Endothelial cell of umbilical vein (primary cell): Measurements from ENCODE around the gene HLTF. TPM values are rescaled to one million over a fixed set of nuclear protein-coding genes. Genes with fewer than 3 reads are reported as not detected.

Source experiments
- BruUV-seq: library from RNA; stranded (reverse); fragments of 400-500 nt; replicated peaks from 2 replicates; lab custom pipeline; 2021; lab: Mats Ljungman, UMichigan
- CTCF ChIA-PET: fragments of 300-600, 350-600 bp; sonication (Branson Sonifier 250); formaldehyde crosslinking; loops from one replicate; lab custom pipeline; 2021; ENCODE audit warnings: antibody characterized with exemption, inconsistent platforms; lab: Charles Lee
- POLR2A ChIA-PET: fragments of 300-600, 350-600 bp; sonication (Branson Sonifier 250); formaldehyde crosslinking; loops from one replicate; lab custom pipeline; 2021; ENCODE audit warnings: antibody characterized with exemption, inconsistent platforms; lab: Charles Lee
- DNase-seq: peaks from one replicate; pipeline ENCODE4 v3.0.0-alpha.2; 2011; ENCODE audit warnings: low read depth, low spot score
- FAIRE-seq: peaks from 2 replicates; lab custom pipeline; 2011; peaks lifted over from hg19 to GRCh38; lab: Jason Lieb, UNC
- H2AFZ ChIP-seq: 2 replicates; pipeline ENCODE4 v1.6.0; 2012; ENCODE audit warnings: low read depth, low read length, control low read depth, inconsistent platforms
- H3K27ac ChIP-seq: 2 replicates; pipeline ENCODE4 v1.5.1; 2011; ENCODE audit warnings: low read depth, mild to moderate bottlenecking, control low read depth, low read length, moderate library complexity; ENCODE audit not compliant: insufficient read depth
- H3K27me3 ChIP-seq, 2 experiments: 2 replicates each; pipeline versions ENCODE4 v1.6.0 to v1.6.1; 2011; ENCODE audit warnings: low read length in 2 of 2, mixed read lengths in 1 of 2; ENCODE audit not compliant: control insufficient read depth in 2 of 2, insufficient read depth in 2 of 2
- H3K36me3 ChIP-seq, 2 experiments: 2 replicates in 1 of 2; 3 replicates in 1 of 2; pipeline ENCODE4 v1.5.1; 2011; ENCODE audit warnings: low read length in 2 of 2, mild to moderate bottlenecking in 1 of 2, moderate library complexity in 1 of 2; ENCODE audit not compliant: control insufficient read depth in 2 of 2, insufficient read depth in 2 of 2; ENCODE audit errors: extremely low read depth in 1 of 2
- H3K4me1 ChIP-seq: 3 replicates; pipeline ENCODE4 v1.5.1; 2011; ENCODE audit warnings: mild to moderate bottlenecking, low read length; ENCODE audit not compliant: control insufficient read depth, insufficient read depth; ENCODE audit errors: extremely low read depth
- H3K4me2 ChIP-seq: 2 replicates; pipeline ENCODE4 v1.6.1; 2011; ENCODE audit warnings: low read length, control low read depth, mixed read lengths; ENCODE audit not compliant: insufficient read depth
- H3K4me3 ChIP-seq, 3 experiments: fragments of 200-600 bp in 1 of 3; sonication (generic), shearing (Covaris generic) in 1 of 3; replicated peaks in 1 of 3; 2 replicates each; pipeline ENCODE4 v1.5.1; 2011 to 2016; ENCODE audit warnings: control low read depth in 3 of 3, low read length in 3 of 3, mild to moderate bottlenecking in 2 of 3, inconsistent platforms in 1 of 3, low read depth in 1 of 3, moderate library complexity in 1 of 3; ENCODE audit not compliant: insufficient read depth in 1 of 3
- H3K79me2 ChIP-seq: 2 replicates; pipeline ENCODE4 v1.6.0; 2012; ENCODE audit warnings: low read length, inconsistent platforms; ENCODE audit not compliant: control insufficient read depth, insufficient read depth
- H3K9ac ChIP-seq: replicated peaks from 2 replicates; pipeline ENCODE3; 2011; ENCODE audit warnings: low read length, control low read depth; ENCODE audit not compliant: insufficient read depth; ENCODE audit errors: extremely low read depth
- H3K9me1 ChIP-seq: replicated peaks from 3 replicates; pipeline ENCODE4 v1.6.0; 2011; ENCODE audit warnings: mild to moderate bottlenecking, low read length; ENCODE audit not compliant: control insufficient read depth, insufficient read depth; ENCODE audit errors: extremely low read depth
- H3K9me3 ChIP-seq: replicated peaks from 2 replicates; pipeline ENCODE4 v1.5.1; 2012; ENCODE audit warnings: low read length, inconsistent platforms; ENCODE audit not compliant: control insufficient read depth, insufficient read depth
- H4K20me1 ChIP-seq: replicated peaks from 2 replicates; pipeline ENCODE3; 2011; ENCODE audit warnings: mild to moderate bottlenecking, low read length; ENCODE audit not compliant: control insufficient read depth, insufficient read depth; ENCODE audit errors: extremely low read depth
- EZH2 ChIP-seq: IDR thresholded peaks from 2 replicates; pipeline ENCODE4 v1.6.1; 2012; ENCODE audit warnings: borderline replicate concordance, low read depth, mild to moderate bottlenecking, moderate library complexity, low read length, inconsistent platforms; ENCODE audit not compliant: severe bottlenecking
- FOS ChIP-seq: IDR thresholded peaks from 2 replicates; pipeline ENCODE4 v1.6.1; 2011; ENCODE audit warnings: mild to moderate bottlenecking, low read length, moderate library complexity, borderline replicate concordance; ENCODE audit not compliant: insufficient read depth
- GATA2 ChIP-seq: IDR thresholded peaks from 2 replicates; pipeline ENCODE4 v1.7.0; 2011; ENCODE audit warnings: low read depth, mild to moderate bottlenecking, moderate library complexity, mixed read lengths, low read length; ENCODE audit not compliant: insufficient read length, insufficient read depth
- JUN ChIP-seq: IDR thresholded peaks from 2 replicates; pipeline ENCODE4 v1.6.1; 2011; ENCODE audit warnings: borderline replicate concordance, low read depth; ENCODE audit not compliant: insufficient read length, insufficient read depth
- MYC ChIP-seq: IDR thresholded peaks from one replicate; pipeline ENCODE4 v1.6.1; 2011; ENCODE audit warnings: mild to moderate bottlenecking, low read depth, low read length
- POLR2A ChIP-seq: IDR thresholded peaks from 2 replicates; pipeline ENCODE4 v1.6.1; 2012; ENCODE audit warnings: low read depth, mild to moderate bottlenecking, control low read depth, low read length
- POLR2AphosphoS5 ChIP-seq: IDR thresholded peaks from 2 replicates; pipeline ENCODE4 v1.6.1; 2012; ENCODE audit warnings: low read depth, mild to moderate bottlenecking, control low read depth, low read length, moderate library complexity; ENCODE audit not compliant: insufficient read depth
- dilution Hi-C: fragments of 300-500 bp; cut with MboI; formaldehyde crosslinking; loops from one replicate; pipeline ENCODE4 v1.15.0; 2019; ENCODE audit warnings: low sequenced_read_pairs; ENCODE audit not compliant: extremely low pct_ligation_motif_present
- intact Hi-C: fragments of 100-400 bp; cut with micrococcal nuclease; formaldehyde crosslinking; loops from one replicate; pipeline ENCODE4 v1.10.0; 2022
- polyA plus RNA-seq, 4 experiments: library from polyadenylated mRNA; depleted of rRNA in 3 of 4; stranded (reverse) in 3 of 4; unstranded in 1 of 4; fragments of >200 nt; gene quantifications; 2 replicates each; pipeline versions ENCODE4 v1.2.1 to v1.2.3, GENCODE V29; 2011 to 2012; ENCODE audit warnings: missing spikeins in 1 of 4
- total RNA-seq: library from RNA; stranded (reverse); gene quantifications from 2 replicates; pipeline ENCODE4 v1.2.3, GENCODE V29; 2021
- TF ChIP-seq, protein P1 (sequence below), 2 donors: IDR thresholded peaks; 1 replicate in 1 of 2; 2 replicates in 1 of 2; pipeline ENCODE4 v1.5.1; 2011; ENCODE audit warnings: low read length in 2 of 2, mild to moderate bottlenecking in 2 of 2, moderate library complexity in 2 of 2, control low read depth in 1 of 2, inconsistent platforms in 1 of 2, low read depth in 1 of 2; ENCODE audit not compliant: insufficient read depth in 1 of 2; ENCODE audit errors: extremely low read depth in 1 of 2
- TF ChIP-seq, protein P2 (sequence below): IDR thresholded peaks from 2 replicates; pipeline ENCODE4 v1.6.1; 2011; ENCODE audit not compliant: insufficient read depth, insufficient read length

HLTF gene
- total and polyA plus RNA-seq, 2 donors (not counting 3 experiments of a cell fraction or from before 2014, with no cell fraction given): 8.7 to 24.6 TPM

DNA sequence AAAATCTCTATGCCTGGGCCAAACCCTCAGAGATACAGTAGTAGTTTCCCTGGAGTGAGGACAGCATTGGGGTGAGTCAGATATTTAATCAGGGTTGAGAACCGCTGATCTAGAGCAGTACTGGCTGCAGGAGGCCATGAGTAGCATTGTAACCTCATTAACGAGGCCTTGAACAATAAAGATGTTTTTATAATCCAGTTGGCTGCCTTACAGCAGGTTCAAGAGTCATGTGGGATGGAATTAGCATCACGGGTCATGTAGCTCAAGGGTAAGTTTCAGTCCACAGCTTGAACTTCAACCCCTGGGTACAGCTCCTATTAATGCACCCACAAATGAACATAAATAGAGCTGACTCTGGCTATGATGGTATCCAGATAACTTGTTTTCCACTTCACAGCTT is 48.2 kb upstream of the HLTF start:
- TF ChIP-seq, protein P1, sequence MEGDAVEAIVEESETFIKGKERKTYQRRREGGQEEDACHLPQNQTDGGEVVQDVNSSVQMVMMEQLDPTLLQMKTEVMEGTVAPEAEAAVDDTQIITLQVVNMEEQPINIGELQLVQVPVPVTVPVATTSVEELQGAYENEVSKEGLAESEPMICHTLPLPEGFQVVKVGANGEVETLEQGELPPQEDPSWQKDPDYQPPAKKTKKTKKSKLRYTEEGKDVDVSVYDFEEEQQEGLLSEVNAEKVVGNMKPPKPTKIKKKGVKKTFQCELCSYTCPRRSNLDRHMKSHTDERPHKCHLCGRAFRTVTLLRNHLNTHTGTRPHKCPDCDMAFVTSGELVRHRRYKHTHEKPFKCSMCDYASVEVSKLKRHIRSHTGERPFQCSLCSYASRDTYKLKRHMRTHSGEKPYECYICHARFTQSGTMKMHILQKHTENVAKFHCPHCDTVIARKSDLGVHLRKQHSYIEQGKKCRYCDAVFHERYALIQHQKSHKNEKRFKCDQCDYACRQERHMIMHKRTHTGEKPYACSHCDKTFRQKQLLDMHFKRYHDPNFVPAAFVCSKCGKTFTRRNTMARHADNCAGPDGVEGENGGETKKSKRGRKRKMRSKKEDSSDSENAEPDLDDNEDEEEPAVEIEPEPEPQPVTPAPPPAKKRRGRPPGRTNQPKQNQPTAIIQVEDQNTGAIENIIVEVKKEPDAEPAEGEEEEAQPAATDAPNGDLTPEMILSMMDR (IDR thresholded peaks at IDR 0.05; ENCODE audit: extremely low read depth in 1 of 2, insufficient read depth in 1 of 2, low read depth in 1 of 2, low read length in 2 of 2): no peak
- TF ChIP-seq MYC (no peak), POLR2A (no peak), JUN (no peak), GATA2 (no peak), EZH2 (no peak), POLR2AphosphoS5 (no peak), FOS (no peak)
- TF ChIP-seq, protein P2, sequence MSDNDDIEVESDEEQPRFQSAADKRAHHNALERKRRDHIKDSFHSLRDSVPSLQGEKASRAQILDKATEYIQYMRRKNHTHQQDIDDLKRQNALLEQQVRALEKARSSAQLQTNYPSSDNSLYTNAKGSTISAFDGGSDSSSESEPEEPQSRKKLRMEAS: no peak
- no peaks in the 10 kb centered on the region for H3K27me3 ChIP-seq
- ChIA-PET CTCF (interaction anchor here (1.0 kb wide), 1 partner anchor 12 kb away, joined by 3 read pairs; no protein-coding TSS in a partner anchor), POLR2A (no interaction called here)
- no peak overlapping the region for H3K9ac ChIP-seq
- no peak for DNase-seq
- no peak overlapping the region for H3K4me2 ChIP-seq
- no peaks in the 10 kb centered on the region for H4K20me1 ChIP-seq
- no peaks in the 10 kb centered on the region for H3K9me1 ChIP-seq
- FAIRE-seq: no peak
- dilution Hi-C loops: no loop called here
- no peak overlapping the region for H2AFZ ChIP-seq
- no peak overlapping the region for H3K4me3 ChIP-seq
- H3K4me1 ChIP-seq: no peaks in the 10 kb centered on the region
- BruUV-seq: no TSS peak
- H3K36me3 ChIP-seq: no peaks in the 10 kb centered on the region
- H3K9me3 ChIP-seq: no peaks in the 10 kb centered on the region
- H3K79me2 ChIP-seq: peaks cover 2% of the 10 kb centered on the region
- intact Hi-C loops: no loop called here
- no peak overlapping the region for H3K27ac ChIP-seq
